Measurements from ENCODE around the gene ARHGAP22. TPM values are rescaled to one million over a fixed set of nuclear protein-coding genes. Genes with fewer than 3 reads are reported as not detected.

ARHGAP22 gene
- total RNA-seq, 1 experiment from 2014 or later, result 9.9 TPM

- intact Hi-C loops (cut with micrococcal nuclease), result loop anchor here (10.0 kb wide), 2 partner anchors 49 to 761 kb away; partner anchors contain the start of gene ARHGAP22
- ChIA-PET RAD21 (ENCODE audit: low non-redundant PET in 1 of 2, low total read pairs in 2 of 2, uncharacterized antibody in 2 of 2, unreplicated experiment in 2 of 2) (no interaction called here), POLR2A (no interaction called here), CTCF (no interaction called here)
- H3K9ac ChIP-seq (ENCODE audit: low read length), result no peak overlapping the region
- no TSS peak for BruUV-seq (replicated peaks)
- no peak for DNase-seq (ENCODE audit: low read depth, low spot score)
- H3K4me1 ChIP-seq (ENCODE audit: control insufficient read depth in 1 of 2, insufficient read depth in 2 of 2, low read length in 2 of 2), result peaks cover 0 to 22% of the 10 kb centered on the region in 2 experiments; a peak in 2 of 4 replicates
- no peaks in the 10 kb centered on the region for H3K9me2 ChIP-seq (ENCODE audit: insufficient read depth)
- H4K20me1 ChIP-seq (ENCODE audit: insufficient read depth), result no peaks in the 10 kb centered on the region
- H3K9me3 ChIP-seq (ENCODE audit: control insufficient read depth in 1 of 2, insufficient read depth in 1 of 2, low read depth in 1 of 2, low read length in 2 of 2), result no peaks in the 10 kb centered on the region
- no peak overlapping the region for H3K4me2 ChIP-seq (ENCODE audit: low read length)
- H3K27me3 ChIP-seq (ENCODE audit: insufficient read depth, low read length), result no peaks in the 10 kb centered on the region
- H3K79me2 ChIP-seq (ENCODE audit: insufficient read depth, low read length), result no peaks in the 10 kb centered on the region
- H3K4me3 ChIP-seq (replicated peaks in 1 of 2; ENCODE audit: low read depth in 1 of 2, low read length in 2 of 2), result no peak overlapping the region
- TF ChIP-seq FOSL1 (IDR thresholded peaks at IDR 0.05; ENCODE audit: low read depth) (no peak), ZBTB33 (IDR thresholded peaks at IDR 0.05; ENCODE audit: extremely low read depth, insufficient replicate concordance, low read length) (no peak), POLR2AphosphoS5 (IDR thresholded peaks at IDR 0.05; ENCODE audit: low read depth, low read length) (no peak), YY1 (IDR thresholded peaks at IDR 0.05; ENCODE audit: extremely low read depth, insufficient replicate concordance, low read depth, low read length) (no peak), CEBPB (IDR thresholded peaks at IDR 0.05; ENCODE audit: low read depth) (no peak), ZFX (IDR thresholded peaks at IDR 0.05) (no peak), SIN3A (IDR thresholded peaks at IDR 0.05; ENCODE audit: low read depth) (no peak), ELF1 (IDR thresholded peaks at IDR 0.05; ENCODE audit: borderline replicate concordance, low read depth) (no peak), SRF (IDR thresholded peaks at IDR 0.05; ENCODE audit: low read depth) (no peak), SP1 (IDR thresholded peaks at IDR 0.05; ENCODE audit: low read depth) (no peak), TCF7L2 (IDR thresholded peaks at IDR 0.05; ENCODE audit: borderline replicate concordance, extremely low read depth, insufficient read depth, insufficient read length) (no peak)
- H2AFZ ChIP-seq (ENCODE audit: low read depth, low read length, poor library complexity, severe bottlenecking), result no peak overlapping the region
- H3K27ac ChIP-seq (ENCODE audit: low read depth, low read length), result no peak overlapping the region
- no peak for ATAC-seq
- no peaks in the 10 kb centered on the region for H3K36me3 ChIP-seq (ENCODE audit: control insufficient read depth in 1 of 2, insufficient read depth in 2 of 2, low read length in 2 of 2)
Measured at GRCh38 chr10:48653347-48653746, 48.5 kb upstream of the ARHGAP22 start.

Data from HCT116 (cell line).